Left kidney (tissue), 2 donors: ENCODE measurements around the gene PCED1B. TPM values are rescaled to one million over a fixed set of nuclear protein-coding genes. Genes with fewer than 3 reads are reported as not detected.

Experiments
- DNase-seq: peaks from one replicate; pipeline ENCODE4 v3.0.0-alpha.2; 2013
- polyA plus RNA-seq: library from polyadenylated mRNA; unstranded; fragments of 120-200 nt; gene quantifications from one replicate; pipeline ENCODE4 v1.2.1, GENCODE V29; 2013; ENCODE audit not compliant: insufficient read length

PCED1B gene
- polyA plus RNA-seq, 1 donor, result 4.2 TPM

- DNase-seq, result no peak
These were observed 41.3 kb downstream of the PCED1B start for GRCh38 chr12:47120736-47121135.

GRCh38 chr12:47121146-47121545, 41.7 kb downstream of the PCED1B start:
- no peak for DNase-seq

DNA sequence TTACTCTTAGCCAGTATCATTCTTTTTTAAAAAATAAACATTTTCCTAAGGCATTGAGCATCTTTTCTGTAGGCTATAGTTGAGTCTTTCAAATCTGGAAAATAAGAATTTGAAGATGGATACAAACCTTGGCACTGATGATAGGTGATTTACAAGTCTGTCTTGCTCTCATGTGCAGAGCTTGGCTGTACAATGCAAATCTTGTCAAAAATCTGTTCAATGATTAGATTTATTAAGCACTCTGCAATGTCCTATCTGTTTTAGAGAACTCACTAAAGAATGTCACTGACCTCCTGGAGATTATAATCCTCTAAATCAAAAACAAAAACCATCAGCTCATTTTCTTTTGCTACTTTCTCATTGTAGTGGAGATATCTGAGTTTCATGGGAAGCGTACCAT, 43.2 kb downstream of the PCED1B start:
- no peak for DNase-seq

GRCh38 chr12:47123730-47124129, 44.3 kb downstream of the PCED1B start:
- DNase-seq, result no peak

DNA sequence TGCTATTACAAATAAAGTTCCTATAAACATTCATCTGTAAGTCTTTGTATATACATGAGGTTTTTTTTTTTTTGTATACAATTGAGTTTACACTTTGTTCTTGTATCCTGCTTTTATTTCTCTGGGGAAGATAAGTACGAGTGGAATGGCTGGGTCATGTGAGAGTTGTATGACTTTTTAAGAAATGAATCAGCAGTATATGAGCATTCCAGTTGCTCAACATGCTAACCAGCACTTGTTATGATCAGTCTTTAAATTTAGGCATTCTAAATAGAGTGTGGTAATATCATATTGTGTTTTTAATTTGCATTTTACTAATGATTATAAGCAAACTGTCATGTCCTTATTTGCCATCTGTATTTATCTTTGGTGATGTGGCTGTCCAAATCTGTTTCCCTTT, 45.0 kb downstream of the PCED1B start:
- DNase-seq, result no peak

- DNase-seq, result no peak
These were observed 46.8 kb downstream of the PCED1B start for GRCh38 chr12:47126246-47126645.

- DNase-seq, result no peak
These were observed 51.6 kb downstream of the PCED1B start for GRCh38 chr12:47131011-47131410.

GRCh38 chr12:47134005-47134404, 54.6 kb downstream of the PCED1B start:
- DNase-seq, result no peak

DNA sequence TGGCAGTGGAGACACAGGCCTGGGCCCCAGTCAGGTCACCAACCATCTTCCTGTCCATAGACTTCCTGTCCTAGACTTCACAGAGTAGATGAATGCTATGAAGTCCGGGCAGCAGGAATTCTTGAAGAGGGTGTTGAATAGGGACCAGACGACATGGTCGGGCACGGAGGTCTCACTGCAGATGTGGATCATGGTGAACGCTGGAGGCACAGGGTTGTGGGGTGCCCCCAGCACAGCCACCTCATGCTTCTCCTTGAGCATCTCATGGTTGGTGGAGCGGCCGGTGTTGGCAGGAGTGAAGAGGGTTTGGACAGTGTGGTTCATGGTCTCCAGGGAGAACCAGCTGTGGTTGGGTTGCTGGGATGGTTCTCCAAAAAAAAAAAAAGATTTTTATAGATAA, 56.2 kb downstream of the PCED1B start:
- DNase-seq, result no peak

GRCh38 chr12:47139000-47139681, 59.7 kb downstream of the PCED1B start:
- no peak for DNase-seq

- no peak for DNase-seq
These were observed 62.0 kb downstream of the PCED1B start for GRCh38 chr12:47141459-47141858.

- no peak for DNase-seq
These were observed 65.3 kb downstream of the PCED1B start for GRCh38 chr12:47144769-47145168.

DNA sequence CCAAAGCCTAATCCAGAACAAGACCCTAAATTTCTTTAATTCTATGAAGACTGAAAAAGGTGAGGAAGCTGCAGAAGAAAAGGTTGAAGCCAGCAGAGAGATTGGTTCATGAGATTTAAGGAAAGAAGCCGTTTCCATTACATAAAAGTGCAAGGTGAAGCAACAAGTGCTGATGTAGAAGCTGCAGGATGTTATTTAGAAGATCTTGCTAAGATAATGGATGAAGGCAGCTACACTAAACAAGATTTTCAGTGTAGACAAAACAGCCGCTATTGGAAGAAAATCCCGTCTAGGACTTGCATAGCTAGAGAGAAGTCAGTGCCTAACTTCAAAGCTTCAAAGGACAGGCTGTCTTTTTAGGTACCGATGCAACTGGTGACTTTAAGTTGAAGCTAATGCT, 65.8 kb downstream of the PCED1B start:
- DNase-seq, result no peak

DNA sequence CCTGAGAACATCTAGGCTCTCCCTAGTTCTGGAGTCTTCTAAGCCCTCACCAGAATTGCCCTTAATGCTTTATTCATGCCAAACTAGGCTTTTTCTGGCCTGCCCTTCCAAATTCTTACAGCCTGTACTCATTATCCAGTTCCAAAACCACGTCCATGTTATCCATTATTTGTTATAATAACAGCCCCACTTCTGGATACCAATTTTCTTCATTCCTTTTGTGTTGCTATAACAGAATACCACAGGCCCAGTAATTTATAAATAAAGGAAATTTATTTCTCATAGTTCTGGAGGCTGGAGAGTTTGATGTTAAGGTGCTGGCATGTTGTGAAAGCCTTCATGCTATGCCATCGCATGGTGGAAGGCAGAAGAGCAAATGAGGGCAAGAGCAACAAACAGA, 68.3 kb downstream of the PCED1B start:
- no peak for DNase-seq

- no peak for DNase-seq
These were observed 69.7 kb downstream of the PCED1B start for GRCh38 chr12:47149146-47149545.

- DNase-seq, result no peak
These were observed 72.7 kb downstream of the PCED1B start for GRCh38 chr12:47152095-47152494.

- DNase-seq, result no peak
These were observed 76.2 kb downstream of the PCED1B start for GRCh38 chr12:47155457-47156166.

- DNase-seq, result no peak
These were observed 76.8 kb downstream of the PCED1B start for GRCh38 chr12:47156167-47156736.

DNA sequence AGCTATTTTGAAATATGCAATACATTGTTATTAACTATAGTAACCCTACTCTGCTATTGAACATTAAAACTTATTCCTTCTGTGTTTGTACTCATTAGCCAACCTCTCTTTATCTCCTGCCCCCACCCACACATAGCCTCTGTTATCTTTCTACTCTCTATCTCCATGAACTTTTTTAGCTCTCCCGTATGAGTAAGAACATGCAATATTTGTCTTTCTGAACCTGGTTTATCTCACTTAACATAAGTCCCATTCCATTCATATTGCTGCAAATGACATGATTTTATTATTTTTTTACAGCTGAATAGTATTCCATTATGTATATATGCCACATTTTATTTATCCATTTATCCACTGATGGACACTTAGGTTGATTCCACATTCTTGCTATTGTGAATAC, 79.4 kb downstream of the PCED1B start:
- DNase-seq, result no peak

DNA sequence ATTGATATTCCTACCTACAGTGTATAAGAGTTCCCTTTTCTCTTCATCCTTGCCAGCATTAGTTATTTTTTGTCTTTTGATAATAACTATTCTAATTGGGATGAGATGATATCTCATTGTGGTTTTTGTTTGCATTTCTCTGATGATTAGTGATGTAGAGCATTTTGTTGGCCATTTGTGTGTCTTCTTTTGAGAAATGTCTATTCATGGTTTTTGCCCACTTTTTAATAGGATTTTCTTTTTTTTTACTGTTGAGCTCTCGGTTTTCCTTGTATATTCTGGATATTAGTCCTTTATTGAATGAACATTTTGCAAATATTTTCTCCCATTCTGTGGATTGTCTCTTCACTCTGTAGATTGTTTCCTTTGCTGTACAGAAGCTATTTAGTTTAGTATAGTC, 79.9 kb downstream of the PCED1B start:
- no peak for DNase-seq

GRCh38 chr12:47160316-47161244, 81.2 kb downstream of the PCED1B start:
- DNase-seq, result no peak

GRCh38 chr12:47164116-47164515, 84.7 kb downstream of the PCED1B start:
- DNase-seq, result no peak
